ENCODE measurements around the gene LYZL6. TPM values are rescaled to one million over a fixed set of nuclear protein-coding genes. Genes with fewer than 3 reads are reported as not detected.
A peak's percentile ranks its signal among the peaks of the same experiment; 100 is the strongest.

LYZL6 gene
- total RNA-seq, 1 donor = not detected

GRCh38 chr17:35972535-35972934, 29.0 kb upstream of the LYZL6 start:
- H3K4me3 ChIP-seq (ENCODE audit: low read depth, low read length) = no peak overlapping the region
- TF ChIP-seq, protein P1, sequence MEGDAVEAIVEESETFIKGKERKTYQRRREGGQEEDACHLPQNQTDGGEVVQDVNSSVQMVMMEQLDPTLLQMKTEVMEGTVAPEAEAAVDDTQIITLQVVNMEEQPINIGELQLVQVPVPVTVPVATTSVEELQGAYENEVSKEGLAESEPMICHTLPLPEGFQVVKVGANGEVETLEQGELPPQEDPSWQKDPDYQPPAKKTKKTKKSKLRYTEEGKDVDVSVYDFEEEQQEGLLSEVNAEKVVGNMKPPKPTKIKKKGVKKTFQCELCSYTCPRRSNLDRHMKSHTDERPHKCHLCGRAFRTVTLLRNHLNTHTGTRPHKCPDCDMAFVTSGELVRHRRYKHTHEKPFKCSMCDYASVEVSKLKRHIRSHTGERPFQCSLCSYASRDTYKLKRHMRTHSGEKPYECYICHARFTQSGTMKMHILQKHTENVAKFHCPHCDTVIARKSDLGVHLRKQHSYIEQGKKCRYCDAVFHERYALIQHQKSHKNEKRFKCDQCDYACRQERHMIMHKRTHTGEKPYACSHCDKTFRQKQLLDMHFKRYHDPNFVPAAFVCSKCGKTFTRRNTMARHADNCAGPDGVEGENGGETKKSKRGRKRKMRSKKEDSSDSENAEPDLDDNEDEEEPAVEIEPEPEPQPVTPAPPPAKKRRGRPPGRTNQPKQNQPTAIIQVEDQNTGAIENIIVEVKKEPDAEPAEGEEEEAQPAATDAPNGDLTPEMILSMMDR (IDR thresholded peaks at IDR 0.05; ENCODE audit: insufficient read depth, low read depth, low read length) = no peak
- DNase-seq (ENCODE audit: low read depth) = no peak

DNA sequence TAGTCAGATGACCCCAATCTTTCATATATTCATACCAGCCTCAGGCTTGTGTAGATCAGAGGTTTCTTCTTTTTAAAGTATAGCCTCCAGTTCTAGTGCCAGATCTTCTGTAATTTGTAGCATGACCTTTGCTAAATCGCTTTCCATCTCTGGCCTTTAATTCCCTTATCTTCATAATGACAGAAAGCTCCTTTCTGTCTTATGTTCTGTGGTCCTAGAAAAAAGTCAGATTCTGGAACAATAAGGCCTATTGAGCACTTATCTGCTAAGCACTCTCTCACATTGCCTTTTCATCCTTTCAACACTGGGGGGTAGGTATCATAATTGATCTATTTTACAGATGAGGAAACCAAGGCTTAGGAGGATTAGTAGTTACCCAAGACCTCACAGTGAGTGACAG, 28.6 kb upstream of the LYZL6 start:
- no peak overlapping the region for H3K4me3 ChIP-seq (ENCODE audit: low read depth, low read length)
- TF ChIP-seq, protein P1 (IDR thresholded peaks at IDR 0.05; ENCODE audit: insufficient read depth, low read depth, low read length) = no peak
- no peak for DNase-seq (ENCODE audit: low read depth)

DNA sequence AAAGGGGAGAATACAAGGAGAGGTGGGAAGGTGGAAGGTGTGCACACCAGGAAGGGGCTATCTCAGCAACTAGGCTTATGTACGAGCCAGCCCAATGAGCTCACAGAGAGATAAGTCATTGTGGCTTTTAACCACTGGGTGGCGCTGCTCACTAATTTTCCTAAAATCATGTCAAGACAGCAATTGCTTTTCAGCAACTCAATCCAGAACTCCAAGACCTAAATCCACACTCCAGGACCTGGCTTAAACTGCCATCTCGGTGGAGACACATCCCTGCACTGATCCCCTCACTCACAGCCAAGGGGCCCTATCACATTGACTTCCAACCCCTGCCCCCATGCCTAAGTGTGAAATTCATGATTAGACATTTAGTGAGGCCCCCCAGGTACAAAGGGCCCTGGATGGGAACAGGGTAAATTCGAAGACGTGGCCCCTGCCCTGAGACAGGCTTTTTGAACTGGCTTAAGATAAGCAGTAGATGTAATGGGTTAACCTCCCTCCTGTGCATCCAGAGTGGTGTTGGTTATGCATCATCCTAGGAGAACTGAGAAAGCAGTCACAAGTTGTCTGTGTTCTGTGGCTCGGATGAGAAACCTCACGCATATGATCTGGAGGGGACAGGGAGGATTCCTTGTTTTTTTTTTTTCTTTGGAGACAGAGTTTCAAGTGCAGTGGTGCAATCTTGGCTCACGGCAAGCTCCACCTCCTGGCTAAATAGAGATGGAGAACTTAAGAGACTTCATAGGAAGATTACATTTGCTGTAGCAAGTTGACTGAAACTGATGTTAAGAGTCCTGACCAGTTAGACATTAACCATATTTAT, 26.3 kb upstream of the LYZL6 start:
- TF ChIP-seq, protein P1 (IDR thresholded peaks at IDR 0.05; ENCODE audit: insufficient read depth, low read depth, low read length) = peak; percentile 80
- DNase-seq (ENCODE audit: low read depth) = peak; percentile 82
- H3K4me3 ChIP-seq (ENCODE audit: low read depth, low read length) = no peak overlapping the region

DNA sequence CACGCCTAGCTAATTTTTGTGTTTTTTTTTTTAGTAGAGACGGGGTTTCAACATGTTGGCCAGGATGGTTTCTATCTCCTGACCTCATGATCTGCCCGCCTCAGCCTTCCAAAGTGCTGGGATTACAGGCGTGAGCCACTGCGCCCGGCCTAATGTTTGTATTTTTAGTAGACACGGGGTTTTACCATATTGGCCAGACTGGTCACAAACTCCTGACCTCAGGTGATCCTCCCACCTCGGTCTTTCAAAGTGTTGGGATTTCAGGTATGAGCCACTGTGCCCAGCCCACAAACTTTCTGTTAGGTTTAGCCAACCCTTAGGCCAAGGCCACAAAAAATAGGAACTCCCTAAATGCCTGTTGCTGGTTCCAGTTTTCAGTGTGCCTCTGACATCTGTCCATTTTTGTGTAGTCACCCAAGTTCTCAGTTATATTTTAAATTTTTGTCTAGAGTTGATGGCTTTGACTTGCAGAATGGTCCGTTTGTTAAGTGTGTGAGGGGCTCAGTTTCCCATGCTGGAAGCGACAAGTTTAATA, 25.1 kb upstream of the LYZL6 start:
- TF ChIP-seq, protein P1 (IDR thresholded peaks at IDR 0.05; ENCODE audit: insufficient read depth, low read depth, low read length) = no peak
- DNase-seq (ENCODE audit: low read depth) = no peak
- H3K4me3 ChIP-seq (ENCODE audit: low read depth, low read length) = no peak overlapping the region

- DNase-seq (ENCODE audit: low read depth) = no peak
- TF ChIP-seq, protein P1 (IDR thresholded peaks at IDR 0.05; ENCODE audit: insufficient read depth, low read depth, low read length) = no peak
- H3K4me3 ChIP-seq (ENCODE audit: low read depth, low read length) = no peak overlapping the region
Measured at GRCh38 chr17:35965272-35965671, 21.8 kb upstream of the LYZL6 start.

DNA sequence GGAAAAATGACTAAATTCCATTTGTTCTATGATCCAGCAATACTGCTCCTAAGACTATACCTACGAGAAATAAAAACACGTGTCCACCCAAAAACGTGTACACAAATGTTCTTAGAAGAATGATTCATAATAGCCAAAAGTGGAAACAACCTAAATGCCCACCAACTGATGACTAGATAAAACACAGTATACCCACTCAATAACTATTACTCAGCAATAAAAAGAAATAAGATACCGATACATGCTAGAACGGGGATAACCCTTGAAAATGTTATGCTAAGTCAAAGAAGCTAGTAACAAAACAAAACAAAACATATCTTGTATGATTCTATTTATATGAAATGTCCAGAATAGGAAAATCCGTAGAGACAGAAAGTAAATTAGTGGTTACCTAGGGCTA, 20.1 kb upstream of the LYZL6 start:
- no peak overlapping the region for H3K4me3 ChIP-seq (ENCODE audit: low read depth, low read length)
- TF ChIP-seq, protein P1 (IDR thresholded peaks at IDR 0.05; ENCODE audit: insufficient read depth, low read depth, low read length) = no peak
- DNase-seq (ENCODE audit: low read depth) = no peak

All from fibroblast of villous mesenchyme (primary cell).